ENCODE measurements around the gene DEFB119. TPM values are rescaled to one million over a fixed set of nuclear protein-coding genes. Genes with fewer than 3 reads are reported as not detected.

DEFB119 gene
- total and polyA plus RNA-seq, 9 of the 15 experiments (the other 6 are each of a cell fraction or from before 2014, with no cell fraction given) = not detected

GRCh38 chr20:31418307-31418706 is 27.9 kb upstream of the DEFB119 start (continued):
- TF ChIP-seq BMI1 (IDR thresholded peaks at IDR 0.05; ENCODE audit: low read length) (0 out of 2 replicates have a peak, but pooled peaks have one; percentile 31), ZNF274 (IDR thresholded peaks at IDR 0.05; ENCODE audit: borderline replicate concordance, low read depth, low read length) (no peak), CREB1 (IDR thresholded peaks at IDR 0.05) (no peak), CREB1 (CRISPR knock-in tag; IDR thresholded peaks at IDR 0.05) (no peak), THAP12 (CRISPR knock-in tag; IDR thresholded peaks at IDR 0.05) (no peak), REST (IDR thresholded peaks at IDR 0.05; ENCODE audit: borderline replicate concordance) (peak; percentile 40), REST (CRISPR knock-in tag; IDR thresholded peaks at IDR 0.05; ENCODE audit: low read depth) (no peak), ZNF232 (CRISPR knock-in tag; IDR thresholded peaks at IDR 0.05) (no peak), KLF10 (CRISPR knock-in tag; IDR thresholded peaks at IDR 0.05) (no peak), RFX1 (IDR thresholded peaks at IDR 0.05) (peak; percentile 88), RAD51 (IDR thresholded peaks at IDR 0.05; ENCODE audit: borderline replicate concordance, low read depth) (no peak), BRF2 (IDR thresholded peaks at IDR 0.05; ENCODE audit: borderline replicate concordance, insufficient read depth, insufficient read length) (no peak), HDAC2 (IDR thresholded peaks at IDR 0.05) (no peak), KDM4B (IDR thresholded peaks at IDR 0.05; ENCODE audit: borderline replicate concordance in 2 of 2, low read depth in 1 of 2) (no peak)
- TF ChIP-seq, protein P1, sequence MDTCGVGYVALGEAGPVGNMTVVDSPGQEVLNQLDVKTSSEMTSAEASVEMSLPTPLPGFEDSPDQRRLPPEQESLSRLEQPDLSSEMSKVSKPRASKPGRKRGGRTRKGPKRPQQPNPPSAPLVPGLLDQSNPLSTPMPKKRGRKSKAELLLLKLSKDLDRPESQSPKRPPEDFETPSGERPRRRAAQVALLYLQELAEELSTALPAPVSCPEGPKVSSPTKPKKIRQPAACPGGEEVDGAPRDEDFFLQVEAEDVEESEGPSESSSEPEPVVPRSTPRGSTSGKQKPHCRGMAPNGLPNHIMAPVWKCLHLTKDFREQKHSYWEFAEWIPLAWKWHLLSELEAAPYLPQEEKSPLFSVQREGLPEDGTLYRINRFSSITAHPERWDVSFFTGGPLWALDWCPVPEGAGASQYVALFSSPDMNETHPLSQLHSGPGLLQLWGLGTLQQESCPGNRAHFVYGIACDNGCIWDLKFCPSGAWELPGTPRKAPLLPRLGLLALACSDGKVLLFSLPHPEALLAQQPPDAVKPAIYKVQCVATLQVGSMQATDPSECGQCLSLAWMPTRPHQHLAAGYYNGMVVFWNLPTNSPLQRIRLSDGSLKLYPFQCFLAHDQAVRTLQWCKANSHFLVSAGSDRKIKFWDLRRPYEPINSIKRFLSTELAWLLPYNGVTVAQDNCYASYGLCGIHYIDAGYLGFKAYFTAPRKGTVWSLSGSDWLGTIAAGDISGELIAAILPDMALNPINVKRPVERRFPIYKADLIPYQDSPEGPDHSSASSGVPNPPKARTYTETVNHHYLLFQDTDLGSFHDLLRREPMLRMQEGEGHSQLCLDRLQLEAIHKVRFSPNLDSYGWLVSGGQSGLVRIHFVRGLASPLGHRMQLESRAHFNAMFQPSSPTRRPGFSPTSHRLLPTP (IDR thresholded peaks at IDR 0.05; ENCODE audit: borderline replicate concordance, extremely low read depth, insufficient read length) = no peak
